Ureter (tissue), 1 donor: ENCODE measurements around the gene ESRRB. TPM values are rescaled to one million over a fixed set of nuclear protein-coding genes. Genes with fewer than 3 reads are reported as not detected.

ENCODE experiments used
- DNase-seq: peaks from one replicate; pipeline ENCODE4 v3.0.0-alpha.2; 2020; ENCODE audit warnings: low spot score
- total RNA-seq: library from RNA; stranded (reverse); gene quantifications from one replicate; pipeline ENCODE4 v1.2.4, GENCODE V29; 2023
- donor health status: DM: yes; HTN: yes; CAD: no.

Gene ESRRB
- total RNA-seq, 1 donor from 2014 or later: 0.16 TPM

DNA sequence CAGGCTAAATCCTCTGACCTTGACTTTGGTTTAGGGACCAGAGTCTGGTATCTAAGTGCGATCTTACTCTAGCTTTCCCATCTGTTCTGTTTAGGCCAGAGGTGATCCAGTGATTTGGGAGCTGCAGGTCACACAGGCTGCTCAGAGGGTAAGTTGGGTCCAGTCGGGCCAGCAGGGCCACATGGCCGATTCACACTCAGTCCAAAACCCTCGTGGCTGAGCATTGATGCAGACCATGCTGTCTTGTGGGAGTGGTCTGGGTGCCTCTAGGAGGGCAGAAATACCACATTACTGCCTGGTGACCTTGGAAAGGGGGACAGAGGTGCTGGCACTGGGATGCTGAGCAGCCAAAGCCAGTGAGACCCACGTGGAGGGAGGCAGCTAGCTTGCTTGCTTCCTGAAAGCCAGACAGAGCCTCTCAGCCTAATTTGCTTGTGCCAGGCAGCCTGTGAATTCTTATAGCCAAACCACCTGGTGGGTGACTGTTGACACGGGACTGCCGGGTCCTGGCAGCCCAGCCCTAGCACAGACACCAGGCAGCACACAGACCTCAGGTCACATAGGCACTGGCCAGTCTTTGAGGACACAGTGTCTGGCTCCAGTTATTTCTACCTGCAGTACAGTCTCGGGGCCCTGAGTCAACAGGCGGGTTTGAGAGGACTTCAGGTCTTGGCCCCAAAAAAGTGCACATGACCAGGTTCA, 31.7 kb downstream of the ESRRB start:
- no peak for DNase-seq

DNA sequence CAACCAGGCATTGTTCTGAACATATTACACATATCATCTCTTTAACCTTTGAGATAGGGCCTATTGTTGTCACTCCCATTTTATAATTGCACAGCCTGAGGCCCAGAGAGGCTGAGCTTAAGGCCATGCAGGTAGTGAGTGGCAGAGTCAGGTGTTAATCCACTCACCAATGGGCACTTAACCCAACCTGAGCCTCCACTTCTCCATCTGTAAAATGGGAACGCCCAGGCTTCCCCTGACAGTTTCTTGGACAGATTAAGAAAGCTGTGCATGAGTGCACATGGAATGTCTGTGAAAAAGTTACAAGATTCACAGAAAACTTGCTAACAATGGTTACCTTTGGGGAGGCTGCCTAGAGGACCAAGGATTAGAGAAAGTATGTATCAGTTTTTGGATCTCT, 32.9 kb downstream of the ESRRB start:
- no peak for DNase-seq

DNA sequence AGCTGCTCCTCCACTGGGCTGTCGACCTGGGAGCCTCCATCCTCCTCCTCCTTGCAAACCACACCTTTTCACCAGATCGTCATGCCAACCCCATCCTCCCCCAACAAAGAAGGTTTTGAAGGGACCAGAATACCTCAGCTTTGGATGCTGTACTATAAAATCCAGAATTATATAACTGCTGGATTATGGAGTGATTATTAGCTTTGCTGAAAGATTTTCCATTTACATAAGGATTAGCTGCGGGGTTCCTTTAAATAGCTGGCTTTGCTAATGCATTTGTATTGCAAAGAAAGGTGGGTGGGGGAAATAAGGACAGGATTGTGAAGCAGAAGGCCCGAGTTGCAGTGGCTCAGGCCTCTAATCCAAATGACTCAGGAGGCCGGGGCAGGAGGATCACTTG, 36.6 kb downstream of the ESRRB start:
- no peak for DNase-seq

DNA sequence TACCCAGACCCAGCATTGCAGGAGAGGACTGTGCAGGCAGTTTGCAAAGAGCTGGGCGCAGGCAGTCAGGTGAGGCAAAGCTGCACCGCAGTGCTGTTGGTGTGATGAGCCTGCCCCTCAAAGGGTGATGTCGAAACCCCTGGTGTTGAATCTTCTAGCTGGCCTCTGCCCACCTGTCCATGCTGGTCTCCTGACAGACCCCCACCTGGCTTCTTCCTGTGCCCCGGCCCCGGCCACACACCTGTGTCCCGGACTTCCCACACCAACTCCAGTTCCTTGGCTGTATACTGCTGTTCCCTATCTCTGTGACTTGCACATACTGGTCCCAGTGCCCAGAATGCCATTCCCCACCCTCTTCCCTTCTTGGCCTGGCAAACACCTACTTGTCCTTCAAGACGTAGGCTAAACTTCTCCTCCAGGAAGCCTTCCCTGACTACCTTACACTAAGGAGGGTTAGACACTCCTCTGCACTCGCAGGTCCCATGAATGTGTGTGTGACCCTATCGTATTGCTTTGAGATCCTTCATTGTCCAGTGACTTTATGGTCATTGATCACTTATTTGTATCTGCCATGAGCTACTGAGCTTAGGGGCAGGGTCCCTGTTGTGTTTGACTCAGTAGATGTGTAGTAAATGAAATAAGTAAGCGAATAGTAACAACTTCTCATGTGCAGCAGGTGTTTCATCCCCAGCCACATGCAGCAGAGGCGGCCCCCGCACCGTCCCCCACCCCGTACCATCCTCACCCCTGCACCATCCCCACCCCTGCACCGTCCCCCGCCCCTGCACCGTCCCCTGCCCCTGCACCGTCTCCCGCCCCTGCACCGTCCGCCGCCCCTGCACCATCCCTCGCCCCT, 37.4 kb downstream of the ESRRB start:
- DNase-seq: no peak

DNA sequence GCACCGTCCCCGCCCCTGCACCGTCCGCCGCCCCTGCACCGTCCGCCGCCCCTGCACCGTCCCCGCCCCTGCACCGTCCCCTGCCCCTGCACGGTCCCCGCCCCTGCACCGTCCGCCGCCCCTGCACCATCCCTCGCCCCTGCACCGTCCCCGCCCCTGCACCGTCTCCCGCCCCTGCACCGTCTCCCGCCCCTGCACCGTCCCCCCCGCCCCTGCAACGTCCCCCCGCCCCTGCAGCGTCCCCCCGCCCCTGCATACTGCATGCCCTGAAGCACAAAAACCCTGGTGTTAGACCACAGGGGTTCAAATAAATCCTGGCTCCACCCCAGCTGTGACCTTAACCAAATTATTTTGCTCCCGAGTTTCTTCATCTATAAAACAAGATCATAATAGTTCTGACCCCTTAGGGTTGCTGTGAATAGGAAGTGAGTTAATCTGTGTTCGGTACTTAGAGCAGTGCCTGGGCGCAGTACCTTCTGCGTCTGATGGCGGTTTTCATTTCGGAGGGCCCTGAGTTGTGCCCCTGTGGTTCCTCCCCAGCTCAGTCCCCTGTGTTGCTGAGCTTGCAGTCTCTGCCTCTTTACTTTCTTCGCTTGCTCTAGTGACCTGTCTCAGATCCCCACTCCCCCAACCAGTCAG, 38.1 kb downstream of the ESRRB start:
- DNase-seq: no peak

DNA sequence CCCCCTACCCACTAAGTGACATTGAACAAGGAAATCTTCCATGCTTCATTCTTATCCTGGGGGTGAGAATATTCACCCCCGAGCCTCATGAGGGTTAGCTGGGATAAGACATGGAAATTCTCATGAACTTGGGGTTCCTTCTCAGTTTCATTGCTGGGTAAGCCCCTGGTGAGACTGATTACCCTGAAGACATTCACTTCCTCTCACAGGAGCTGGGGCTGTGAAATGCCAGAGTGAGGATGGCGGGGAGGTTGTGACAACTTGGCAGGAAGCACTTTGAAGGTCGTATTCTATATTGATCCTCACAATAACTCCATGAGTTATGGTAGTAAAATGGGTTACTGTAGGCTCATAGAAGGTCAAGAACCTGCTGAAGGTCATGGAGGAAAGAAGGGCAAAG, 43.5 kb downstream of the ESRRB start:
- no peak for DNase-seq

DNA sequence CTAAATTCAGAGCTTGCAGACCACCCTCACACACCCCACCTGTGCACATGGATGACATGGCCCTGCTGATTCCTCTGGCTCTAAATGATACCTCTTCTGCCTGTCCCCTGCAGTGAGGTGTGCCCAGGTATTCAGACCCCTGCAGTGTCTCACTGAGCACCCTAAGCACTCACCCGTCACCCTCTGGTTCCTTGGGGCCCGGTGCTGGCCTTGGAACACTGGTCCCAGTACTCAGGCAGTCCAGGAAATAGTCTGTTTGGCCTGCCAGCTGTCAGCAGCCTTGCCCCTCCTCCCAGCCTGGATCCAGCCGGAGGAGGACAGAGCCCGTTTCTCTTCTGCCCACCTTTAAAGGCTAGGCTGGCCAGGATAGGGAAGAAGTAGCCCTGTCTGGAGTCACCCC, 44.9 kb downstream of the ESRRB start:
- DNase-seq: no peak

DNA sequence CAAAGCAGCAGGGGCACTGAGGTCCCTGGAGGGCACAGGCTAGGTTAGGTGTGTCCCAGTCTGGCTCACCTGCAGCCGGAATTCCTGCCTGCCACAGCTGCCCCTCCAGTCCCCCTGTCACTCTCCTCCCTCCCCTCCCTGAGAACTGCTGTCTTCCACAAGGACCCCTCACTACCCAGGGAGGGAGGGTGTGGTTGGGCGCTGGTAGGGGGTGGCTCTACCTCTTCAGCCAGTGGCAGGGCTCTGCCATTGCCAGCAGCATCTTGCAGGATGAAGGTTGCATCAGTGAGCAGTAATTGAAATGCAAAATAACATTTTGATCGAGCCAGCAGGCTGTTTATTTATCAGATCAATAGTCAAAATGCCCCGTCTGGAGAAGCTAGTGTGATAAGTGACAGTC, 45.7 kb downstream of the ESRRB start:
- DNase-seq: no peak

DNA sequence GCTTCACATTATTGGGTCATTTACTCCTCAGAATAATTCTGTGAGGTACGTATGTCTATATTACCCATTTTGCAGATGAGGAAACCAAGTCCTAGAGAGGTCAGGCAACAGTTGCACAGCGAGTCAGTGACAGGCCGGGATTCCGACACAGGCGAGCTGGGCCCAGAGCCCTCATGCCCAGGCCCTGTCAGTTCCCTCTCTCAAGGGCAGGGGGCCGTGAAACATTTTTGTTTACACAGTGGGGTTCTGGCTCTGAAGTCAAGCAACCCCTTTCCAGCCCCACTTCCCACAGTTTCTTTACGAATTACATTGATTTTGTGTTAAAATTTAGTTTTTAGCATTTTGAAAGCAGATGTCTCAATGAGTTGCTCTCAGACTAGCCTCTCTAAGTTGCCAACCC, 46.7 kb downstream of the ESRRB start:
- no peak for DNase-seq

DNA sequence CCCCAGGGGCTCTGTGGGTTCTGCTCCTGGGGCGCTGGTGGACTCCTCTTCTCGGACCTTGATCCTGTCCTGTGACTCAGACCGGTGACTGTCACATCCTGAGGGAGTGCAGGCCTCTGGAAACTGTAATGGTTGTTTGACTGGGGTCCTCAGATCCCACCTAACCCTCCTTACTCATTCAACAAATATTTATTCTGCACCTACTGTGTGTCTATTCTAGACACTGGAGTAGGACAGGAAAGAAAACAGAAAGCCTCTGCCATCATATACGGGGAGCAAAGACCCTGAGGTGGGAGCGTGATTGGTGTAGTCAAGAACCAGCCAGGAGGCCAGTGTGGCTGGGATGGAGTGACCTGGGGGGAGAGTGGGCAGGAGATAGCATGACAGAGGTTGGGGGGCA, 47.6 kb downstream of the ESRRB start:
- no peak for DNase-seq

DNA sequence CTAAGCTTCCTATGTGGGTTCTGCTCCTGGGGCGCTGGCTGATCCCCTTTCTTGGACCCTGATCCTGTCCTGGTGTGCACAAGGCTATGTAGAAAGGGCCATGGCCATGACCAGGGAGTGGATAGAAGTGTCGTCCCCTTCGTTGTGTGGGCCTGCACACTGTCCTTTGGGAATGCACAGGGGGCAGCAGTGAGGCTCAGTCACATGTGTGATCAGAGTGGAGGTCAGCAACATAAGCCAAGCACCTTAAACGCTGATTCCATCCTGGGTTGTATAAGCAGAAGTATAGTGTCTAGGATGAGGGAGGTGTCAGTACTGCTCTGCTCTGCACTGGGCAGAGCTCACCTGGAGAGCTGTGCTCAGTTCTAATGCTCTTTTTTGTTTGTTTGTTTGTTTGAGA, 48.4 kb downstream of the ESRRB start:
- DNase-seq: no peak

DNA sequence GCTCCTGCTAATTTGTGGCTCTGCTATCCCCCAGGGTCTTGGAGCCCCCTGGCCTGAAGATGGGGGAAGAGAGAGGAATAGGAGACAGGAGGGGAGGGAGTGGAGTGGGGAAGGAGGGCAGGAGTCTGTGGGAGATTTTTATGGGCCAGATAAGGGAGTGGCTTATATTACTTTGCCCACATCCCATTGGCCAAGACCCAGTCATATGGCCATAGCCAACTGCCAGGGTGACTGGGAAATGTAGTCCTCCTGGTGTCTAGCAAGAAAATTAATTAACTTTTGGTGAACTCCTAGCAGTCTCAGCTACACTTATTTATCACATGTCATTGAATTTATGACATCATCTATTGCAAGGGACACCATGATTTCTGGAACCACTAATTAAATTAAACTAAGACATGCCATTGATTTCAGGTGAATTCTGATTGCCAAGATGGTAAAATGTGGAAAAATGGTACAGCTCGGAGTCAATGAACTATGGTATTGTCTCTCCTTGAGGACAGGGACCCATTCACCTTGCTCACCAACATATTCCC, 50.3 kb downstream of the ESRRB start:
- DNase-seq: no peak

DNA sequence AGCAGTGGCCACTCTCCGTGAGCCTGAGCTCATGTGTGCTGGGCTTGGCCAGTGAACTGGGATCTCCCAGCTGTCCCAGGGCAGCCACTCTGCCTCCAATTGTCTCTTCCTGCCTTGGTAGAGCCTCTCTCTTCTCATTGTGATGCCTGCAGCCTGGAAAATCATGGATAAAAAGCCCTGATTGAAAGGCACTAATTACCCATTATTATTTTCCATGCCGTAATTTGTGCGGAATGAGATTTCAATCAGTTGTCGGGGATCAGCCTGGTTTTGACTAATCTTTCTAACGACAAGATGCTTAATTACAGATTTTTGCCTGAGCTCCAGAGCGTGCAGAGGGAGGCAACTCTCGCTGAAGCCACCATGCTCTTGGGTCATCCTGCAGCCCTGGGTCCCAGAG, 52.7 kb downstream of the ESRRB start:
- no peak for DNase-seq

DNA sequence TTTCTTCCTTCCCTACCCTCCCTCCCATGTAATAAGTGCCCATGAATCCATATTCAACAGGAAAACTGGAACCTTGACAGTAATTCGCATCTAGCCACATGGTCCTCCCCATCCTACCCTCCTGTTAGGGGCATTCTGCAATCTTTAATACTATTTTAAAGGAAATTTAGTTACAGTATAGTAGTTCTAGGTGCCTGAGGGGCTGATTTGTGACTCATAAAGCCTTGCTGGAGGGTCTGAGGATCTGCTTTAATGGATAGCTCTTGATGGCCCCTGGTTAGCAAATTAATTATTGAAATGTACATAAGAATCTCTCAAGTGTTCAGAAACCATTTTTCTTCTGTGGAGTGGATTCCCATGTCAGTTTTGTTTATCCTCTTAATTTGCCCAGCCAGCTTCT, 54.1 kb downstream of the ESRRB start:
- no peak for DNase-seq

DNA sequence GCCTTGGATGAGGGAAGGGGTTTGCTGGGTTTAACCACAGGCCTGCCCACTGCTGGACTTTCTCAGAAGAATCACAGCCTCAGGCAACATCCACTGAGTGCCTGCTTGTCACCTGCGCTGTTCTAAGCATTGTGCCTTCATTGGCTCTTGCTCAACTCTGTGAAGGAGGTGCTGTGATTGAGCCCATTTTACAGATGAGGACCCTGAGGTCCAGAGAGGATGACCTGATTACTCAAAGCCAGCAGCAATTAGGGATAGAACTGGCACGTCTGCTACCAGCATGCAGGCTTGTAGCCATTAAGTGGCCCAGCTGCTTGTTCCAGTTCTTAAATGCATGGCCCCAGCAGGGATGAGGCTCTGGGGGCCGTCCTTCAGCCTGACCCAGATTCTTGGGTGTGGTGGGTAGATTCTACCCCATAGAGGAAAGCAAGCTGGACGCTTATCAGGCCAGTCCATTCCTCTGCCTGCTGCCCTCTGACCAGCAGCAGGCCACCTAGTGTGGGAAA, 54.6 kb downstream of the ESRRB start:
- DNase-seq: no peak

DNA sequence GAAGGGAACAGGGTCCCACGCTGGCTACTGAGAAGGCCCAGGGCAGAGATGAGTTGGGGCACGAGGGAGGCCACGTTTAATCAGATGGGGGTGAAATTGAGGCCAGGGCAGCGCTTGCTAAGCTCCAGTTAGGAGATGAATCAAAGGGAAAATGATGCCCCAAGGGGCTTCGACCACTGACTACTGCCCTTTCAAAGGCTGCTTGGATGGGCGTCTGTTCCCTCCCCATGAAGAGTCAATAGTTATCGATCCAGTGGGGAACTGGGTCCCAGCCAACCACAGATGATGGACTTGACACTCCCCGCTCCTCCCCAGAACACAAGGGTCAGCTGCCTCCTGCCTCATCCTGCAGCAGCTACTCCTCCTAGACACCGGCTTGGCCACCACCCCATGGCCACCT, 55.6 kb downstream of the ESRRB start:
- DNase-seq: no peak

DNA sequence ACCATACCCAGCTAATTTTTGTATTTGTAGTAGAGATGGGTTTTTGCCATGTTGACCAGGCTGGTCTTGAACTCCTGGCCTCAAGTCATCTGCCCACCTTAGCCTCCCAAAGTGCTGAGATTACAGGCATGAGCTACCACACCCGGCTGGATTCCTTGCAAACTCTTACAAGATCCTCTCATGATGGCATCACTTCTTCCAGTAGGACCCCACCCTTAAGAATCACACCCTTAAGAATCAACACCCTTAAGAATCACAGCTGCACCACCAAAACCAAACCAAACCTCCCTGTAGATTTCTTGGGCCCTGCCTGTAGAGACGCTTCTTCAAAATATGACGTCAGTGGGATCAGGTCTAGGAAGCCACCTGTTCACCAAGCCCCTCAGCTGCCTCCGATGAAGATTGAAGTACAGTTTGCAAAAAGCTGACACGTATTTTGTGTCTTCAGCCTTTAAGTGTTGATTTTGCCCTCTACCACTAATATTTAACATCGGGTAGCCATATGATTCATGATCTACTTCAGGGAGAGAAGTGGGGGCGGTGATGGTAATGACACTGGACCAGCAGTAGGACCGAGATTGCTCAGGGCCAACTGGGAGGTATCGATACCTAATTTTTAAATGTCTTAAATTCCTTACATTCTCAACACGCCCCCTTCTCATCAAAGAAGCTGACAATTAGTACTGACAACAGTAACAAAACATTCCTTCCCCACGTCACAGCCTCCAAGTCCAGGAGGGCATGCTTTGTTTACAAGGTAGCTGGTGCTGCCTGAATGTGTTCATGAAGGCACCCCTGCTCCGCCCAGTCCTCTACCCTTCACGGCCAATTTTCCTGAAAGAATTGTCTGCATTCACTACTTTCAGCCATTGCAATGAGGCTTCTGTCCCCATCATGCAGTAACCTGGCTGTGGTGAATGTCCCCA, 57.2 kb downstream of the ESRRB start:
- no peak for DNase-seq

DNA sequence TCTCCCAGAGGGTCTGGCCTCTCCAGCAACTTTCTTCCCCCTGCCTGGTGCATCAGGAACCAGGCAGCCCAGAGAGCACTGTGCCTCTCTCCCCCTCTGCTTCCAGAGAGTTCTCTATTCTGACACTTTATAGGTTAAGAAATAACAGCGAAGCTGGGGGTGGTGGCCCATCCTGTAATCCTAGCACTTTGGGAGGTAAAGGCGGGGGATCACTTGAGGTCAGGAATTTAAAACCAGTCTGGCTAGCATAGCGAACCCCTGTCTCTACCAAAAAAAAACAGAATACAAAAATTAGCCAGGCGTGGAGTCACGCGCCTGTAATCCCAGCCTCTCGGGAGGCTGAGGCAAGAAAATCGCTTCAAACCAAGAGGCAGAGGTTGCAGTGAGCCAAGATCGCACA, 58.3 kb downstream of the ESRRB start:
- no peak for DNase-seq

DNA sequence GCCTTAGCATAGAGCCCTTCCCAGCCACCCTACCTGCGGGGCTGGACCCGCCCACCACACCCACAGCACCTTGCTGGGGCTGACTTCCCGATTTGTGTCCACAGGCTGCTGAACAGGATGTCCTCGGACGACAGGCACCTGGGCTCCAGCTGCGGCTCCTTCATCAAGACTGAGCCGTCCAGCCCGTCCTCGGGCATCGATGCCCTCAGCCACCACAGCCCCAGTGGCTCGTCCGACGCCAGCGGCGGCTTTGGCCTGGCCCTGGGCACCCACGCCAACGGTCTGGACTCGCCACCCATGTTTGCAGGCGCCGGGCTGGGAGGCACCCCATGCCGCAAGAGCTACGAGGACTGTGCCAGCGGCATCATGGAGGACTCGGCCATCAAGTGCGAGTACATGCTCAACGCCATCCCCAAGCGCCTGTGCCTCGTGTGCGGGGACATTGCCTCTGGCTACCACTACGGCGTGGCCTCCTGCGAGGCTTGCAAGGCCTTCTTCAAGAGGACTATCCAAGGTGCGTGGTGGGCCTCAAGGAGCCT, 63.4 kb downstream of the ESRRB start:
- no peak for DNase-seq

DNA sequence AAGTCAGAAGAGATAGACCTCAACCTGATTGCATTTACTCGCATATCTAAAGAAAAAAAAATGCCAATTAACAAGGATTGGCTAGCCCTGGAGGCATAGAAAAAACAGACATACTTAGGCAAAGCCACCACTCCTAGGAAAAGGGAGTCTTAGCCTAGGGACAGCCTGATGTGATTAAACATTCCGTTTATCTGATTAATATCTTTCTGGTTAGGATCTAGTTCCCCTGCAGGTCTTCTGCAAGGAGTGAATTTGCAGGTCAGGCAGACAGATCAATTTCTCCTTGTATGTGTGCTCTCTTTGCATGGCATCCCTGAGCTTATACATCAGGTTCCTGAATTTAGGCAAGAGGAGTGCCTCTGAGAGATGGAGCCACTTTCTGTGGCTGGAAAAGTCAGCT, 70.5 kb downstream of the ESRRB start:
- DNase-seq: no peak

DNA sequence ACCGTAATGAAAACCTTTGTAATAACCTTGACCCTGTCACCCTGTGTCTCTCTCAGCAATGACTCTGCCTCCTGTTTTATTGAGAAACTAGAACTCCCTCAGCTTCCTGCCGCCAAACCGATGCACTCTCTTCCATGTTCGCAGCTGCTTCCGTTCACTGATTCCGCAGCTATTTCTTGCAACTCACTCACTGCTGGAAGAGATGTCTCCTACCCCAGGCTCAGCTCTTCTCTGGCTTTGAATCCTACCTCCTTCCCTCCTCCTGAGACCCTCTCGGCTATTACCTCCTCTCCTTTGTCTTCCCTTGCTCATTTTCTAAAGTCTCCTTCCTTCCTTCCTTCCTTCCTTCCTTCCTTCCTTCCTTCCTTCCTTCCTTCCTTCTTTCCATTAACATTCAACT, 71.0 kb downstream of the ESRRB start:
- no peak for DNase-seq
